Parathyroid adenoma (tissue), 2 donors: ENCODE measurements around the gene SPATA24.

Experiments used
- H2AFZ ChIP-seq: fragments of 300-600 bp; sonication (generic); one replicate; pipeline ENCODE4 v1.7.0; 2017; ENCODE audit warnings: antibody characterized with exemption, mild to moderate bottlenecking
- H3K27ac ChIP-seq: fragments of 300-600 bp; sonication (generic); one replicate; pipeline ENCODE4 v1.7.0; 2017
- H3K27me3 ChIP-seq: fragments of 300-600 bp; sonication (generic); one replicate; pipeline ENCODE4 v1.7.0; 2017; ENCODE audit warnings: low read length; ENCODE audit not compliant: control insufficient read depth, insufficient read depth
- H3K36me3 ChIP-seq: fragments of 300-600 bp; sonication (generic); one replicate; pipeline ENCODE4 v1.7.0; 2017; ENCODE audit warnings: low read length; ENCODE audit not compliant: control insufficient read depth, insufficient read depth
- H3K4me1 ChIP-seq: fragments of 300-600 bp; sonication (generic); one replicate; pipeline ENCODE4 v1.7.0; 2017; ENCODE audit warnings: control low read depth
- H3K4me2 ChIP-seq: fragments of 300-600 bp; sonication (generic); one replicate; pipeline ENCODE4 v1.7.0; 2017; ENCODE audit warnings: low read length
- H3K4me3 ChIP-seq: fragments of 300-600 bp; sonication (generic); one replicate; pipeline ENCODE4 v1.7.0; 2017; ENCODE audit warnings: low read depth, low read length
- H3K79me2 ChIP-seq: fragments of 300-600 bp; sonication (generic); one replicate; pipeline ENCODE4 v1.7.0; 2017; ENCODE audit warnings: control low read depth
- H3K9ac ChIP-seq: fragments of 300-600 bp; sonication (generic); one replicate; pipeline ENCODE4 v1.7.0; 2017; ENCODE audit warnings: mild to moderate bottlenecking
- H3K9me3 ChIP-seq: fragments of 300-600 bp; sonication (generic); one replicate; pipeline ENCODE4 v1.7.0; 2017; ENCODE audit warnings: low read length; ENCODE audit not compliant: control insufficient read depth
- TF ChIP-seq, protein P1 (sequence below): fragments of 300-600 bp; sonication (generic); IDR thresholded peaks from one replicate; pipeline ENCODE4 v1.7.0; 2017; ENCODE audit warnings: antibody characterized with exemption, mild to moderate bottlenecking
- donor health status: primary hyperparathyroidism.

The SPATA24 gene

DNA sequence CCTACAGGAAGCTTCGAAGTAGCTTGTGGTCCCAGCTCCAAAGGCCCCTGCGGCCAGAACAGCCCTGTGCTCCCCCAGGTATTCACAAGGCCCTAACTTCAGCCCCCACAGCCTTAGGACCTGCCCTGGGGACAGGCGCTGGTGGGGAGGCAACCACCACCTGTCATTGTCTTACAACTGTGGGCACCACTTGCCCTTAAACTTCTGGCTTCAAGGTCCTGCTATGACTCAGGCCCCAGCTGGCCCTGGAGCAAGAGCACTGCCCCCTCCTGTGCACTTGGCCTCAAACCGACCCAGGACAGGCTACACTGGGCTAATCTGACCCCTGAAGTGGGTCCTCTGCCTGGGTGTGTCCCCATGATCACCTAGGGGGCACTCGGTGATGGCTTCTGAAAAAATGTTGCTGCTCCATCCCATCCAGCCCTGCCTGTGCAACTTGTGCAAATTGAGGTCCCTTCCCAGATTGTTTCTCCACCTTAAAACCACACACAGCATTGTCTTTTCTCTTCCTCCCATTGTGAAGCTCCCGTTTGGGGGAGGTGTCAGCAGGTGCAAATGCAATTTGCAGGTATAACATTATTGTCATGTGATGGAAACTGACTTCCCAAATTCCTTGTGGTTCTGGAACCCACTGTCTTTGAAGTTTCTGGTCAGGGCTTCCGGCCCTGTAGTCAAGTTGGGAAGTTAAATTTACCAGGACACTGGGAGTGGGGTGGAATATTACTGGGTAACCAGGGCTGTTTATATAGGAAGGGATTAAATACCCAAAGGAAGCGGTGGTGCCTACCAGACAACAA lies 7.8 kb downstream of the SPATA24 start:
- TF ChIP-seq, protein P1, sequence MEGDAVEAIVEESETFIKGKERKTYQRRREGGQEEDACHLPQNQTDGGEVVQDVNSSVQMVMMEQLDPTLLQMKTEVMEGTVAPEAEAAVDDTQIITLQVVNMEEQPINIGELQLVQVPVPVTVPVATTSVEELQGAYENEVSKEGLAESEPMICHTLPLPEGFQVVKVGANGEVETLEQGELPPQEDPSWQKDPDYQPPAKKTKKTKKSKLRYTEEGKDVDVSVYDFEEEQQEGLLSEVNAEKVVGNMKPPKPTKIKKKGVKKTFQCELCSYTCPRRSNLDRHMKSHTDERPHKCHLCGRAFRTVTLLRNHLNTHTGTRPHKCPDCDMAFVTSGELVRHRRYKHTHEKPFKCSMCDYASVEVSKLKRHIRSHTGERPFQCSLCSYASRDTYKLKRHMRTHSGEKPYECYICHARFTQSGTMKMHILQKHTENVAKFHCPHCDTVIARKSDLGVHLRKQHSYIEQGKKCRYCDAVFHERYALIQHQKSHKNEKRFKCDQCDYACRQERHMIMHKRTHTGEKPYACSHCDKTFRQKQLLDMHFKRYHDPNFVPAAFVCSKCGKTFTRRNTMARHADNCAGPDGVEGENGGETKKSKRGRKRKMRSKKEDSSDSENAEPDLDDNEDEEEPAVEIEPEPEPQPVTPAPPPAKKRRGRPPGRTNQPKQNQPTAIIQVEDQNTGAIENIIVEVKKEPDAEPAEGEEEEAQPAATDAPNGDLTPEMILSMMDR: no peak
- Histone ChIP-seq H3K4me2 (no peak overlapping the region), H3K27ac (no peak overlapping the region), H3K4me1 (no peaks in the 10 kb centered on the region), H3K79me2 (no peaks in the 10 kb centered on the region), H2AFZ (no peak overlapping the region), H3K27me3 (no peaks in the 10 kb centered on the region), H3K9ac (no peak overlapping the region), H3K36me3 (no peaks in the 10 kb centered on the region), H3K4me3 (no peak overlapping the region), H3K9me3 (no peaks in the 10 kb centered on the region)

DNA sequence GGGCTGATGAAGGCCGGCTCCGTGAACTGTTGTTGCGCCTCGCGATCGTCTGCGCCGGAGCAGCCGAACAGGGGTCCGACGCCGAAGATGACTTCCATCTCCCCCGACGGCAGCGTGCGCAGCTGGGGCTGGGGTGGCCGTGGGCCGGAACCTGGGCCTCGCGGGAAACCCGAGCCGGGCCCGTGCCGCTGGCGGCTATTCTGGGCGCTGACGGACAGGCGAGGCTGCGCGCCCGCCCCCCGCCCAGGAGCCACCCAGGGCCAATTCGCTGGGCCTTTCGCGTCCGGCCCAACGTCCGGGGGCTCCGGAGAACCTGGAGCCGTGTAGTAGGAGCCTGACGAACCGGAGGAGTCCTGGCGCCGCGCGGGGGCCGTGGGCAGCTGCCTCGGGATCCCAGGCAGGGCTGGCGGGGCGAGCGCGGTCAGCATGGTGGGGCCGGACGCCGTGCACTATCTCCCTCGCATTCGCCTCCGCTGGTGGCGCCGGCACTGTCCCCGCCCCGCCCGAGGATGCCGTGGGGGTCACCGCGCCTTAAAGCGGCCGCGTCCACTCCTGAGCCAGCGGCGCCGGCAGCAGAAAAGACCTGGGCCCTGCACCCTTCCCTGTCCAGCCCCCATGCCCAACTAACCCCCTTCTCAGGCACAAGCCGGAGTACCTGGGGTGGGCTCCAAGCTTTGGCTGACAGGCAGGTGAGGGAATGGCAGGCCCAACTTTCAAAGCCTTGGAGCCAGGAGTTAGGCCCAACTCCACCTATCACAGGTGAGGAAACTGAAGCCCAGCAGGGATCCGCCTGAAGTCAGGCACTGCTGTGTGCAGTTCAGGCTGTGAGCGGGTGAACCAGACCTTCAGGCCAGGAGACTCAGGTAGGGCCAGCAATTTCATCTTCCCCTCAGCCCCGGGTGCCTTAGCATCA lies 9.0 kb downstream of the SPATA24 start, which contains the start of gene PROB1:
Gene PROB1 (minus strand): TSS at position 451 of the 913 bp plus-strand sequence. CDS start 23 bp downstream, at position 428.
- no peaks in the 10 kb centered on the region for H3K27me3 ChIP-seq
- peak within 1 kb of the TSS; percentile 47 for H3K4me3 ChIP-seq
- peak within 1 kb of the TSS; percentile 36 for H3K27ac ChIP-seq
- H3K9ac ChIP-seq: no peak within 1 kb of the TSS
- H2AFZ ChIP-seq: peak within 1 kb of the TSS; percentile 86
- H3K4me2 ChIP-seq: peak within 1 kb of the TSS; percentile 59
- H3K79me2 ChIP-seq: no peaks in the 10 kb centered on the region
- TF ChIP-seq, protein P1: no peak
- H3K9me3 ChIP-seq: no peaks in the 10 kb centered on the region
- H3K36me3 ChIP-seq: no peaks in the 10 kb centered on the region
- H3K4me1 ChIP-seq: no peaks in the 10 kb centered on the region

DNA sequence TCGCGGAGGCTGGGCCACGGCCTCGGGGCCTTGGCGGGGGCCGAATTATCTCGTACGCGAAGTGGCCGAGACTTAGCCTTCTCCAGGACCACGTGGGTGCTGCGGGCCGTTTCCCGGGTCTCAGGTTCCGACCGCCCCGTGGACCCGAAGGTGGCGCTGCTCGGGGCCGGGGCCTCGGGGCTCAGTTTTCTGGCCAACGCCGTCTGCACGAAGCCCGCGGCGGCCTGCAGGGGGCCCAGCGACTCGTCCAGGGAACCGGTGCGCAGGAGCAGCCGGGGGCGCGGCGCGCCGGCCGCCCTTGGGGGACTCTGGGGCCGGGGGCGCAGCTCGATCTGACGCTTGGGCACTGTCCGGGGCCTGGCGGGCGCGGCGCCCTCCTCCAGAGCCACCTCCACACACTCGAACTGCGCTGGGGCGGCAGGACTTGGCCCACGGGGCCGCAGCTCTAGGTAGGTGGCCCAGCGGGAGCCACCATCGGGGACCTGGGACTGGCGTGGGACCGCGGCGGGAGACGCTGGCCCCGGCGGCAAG lies 9.7 kb downstream of the SPATA24 start:
- no peak overlapping the region for H3K9ac ChIP-seq
- H3K4me3 ChIP-seq: peak overlapping the region; percentile 47
- H3K79me2 ChIP-seq: no peaks in the 10 kb centered on the region
- no peaks in the 10 kb centered on the region for H3K36me3 ChIP-seq
- H3K27me3 ChIP-seq: no peaks in the 10 kb centered on the region
- TF ChIP-seq, protein P1: peak; percentile 24
- peak overlapping the region; percentile 36 for H3K27ac ChIP-seq
- peak overlapping the region; percentile 86 for H2AFZ ChIP-seq
- no peaks in the 10 kb centered on the region for H3K4me1 ChIP-seq
- no peaks in the 10 kb centered on the region for H3K9me3 ChIP-seq
- peak overlapping the region; percentile 59 for H3K4me2 ChIP-seq

DNA sequence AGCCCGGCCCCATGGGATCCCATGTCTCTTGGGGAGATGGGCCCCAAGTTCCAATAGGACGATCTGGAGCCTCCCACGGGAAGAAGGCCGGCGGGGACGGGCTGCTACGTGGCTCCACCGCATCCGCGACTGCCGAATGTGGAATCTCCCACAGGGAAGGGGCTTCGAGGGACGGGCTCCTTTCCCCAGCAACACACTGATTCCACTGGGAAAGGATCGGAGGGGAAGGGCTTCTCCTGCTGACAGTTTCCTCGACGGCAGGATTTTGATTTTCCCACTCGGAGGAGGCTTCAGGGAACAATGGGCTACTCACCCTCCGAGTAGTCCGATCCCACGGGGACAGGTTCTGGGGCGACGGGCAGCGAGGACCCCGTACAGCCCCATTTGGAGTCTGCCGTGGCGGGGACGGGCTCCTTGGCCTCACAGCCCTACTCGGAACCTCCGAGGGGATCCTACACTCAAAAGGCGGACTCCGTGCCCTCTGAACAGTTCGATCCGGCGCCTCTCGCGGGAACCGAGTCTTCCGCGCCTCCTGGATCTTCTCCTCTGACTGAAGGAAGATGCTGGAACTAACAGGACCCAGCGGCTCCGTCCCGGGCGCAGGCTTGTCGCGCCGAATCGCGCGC lies 10.3 kb downstream of the SPATA24 start:
- no peaks in the 10 kb centered on the region for H3K4me1 ChIP-seq
- no peaks in the 10 kb centered on the region for H3K36me3 ChIP-seq
- no peaks in the 10 kb centered on the region for H3K27me3 ChIP-seq
- H3K27ac ChIP-seq: no peak overlapping the region
- peak overlapping the region; percentile 86 for H2AFZ ChIP-seq
- no peaks in the 10 kb centered on the region for H3K9me3 ChIP-seq
- peak overlapping the region; percentile 59 for H3K4me2 ChIP-seq
- TF ChIP-seq, protein P1: no peak
- H3K9ac ChIP-seq: peak overlapping the region; percentile 6
- H3K79me2 ChIP-seq: no peaks in the 10 kb centered on the region
- peak overlapping the region; percentile 47 for H3K4me3 ChIP-seq
